ENCODE results near the gene SLC16A7. TPM values are rescaled to one million over a fixed set of nuclear protein-coding genes. Genes with fewer than 3 reads are reported as not detected.

The SLC16A7 gene
- total RNA-seq, 4 donors from 2014 or later, result 34.7 to 59.4 (median 53.8) TPM

GRCh38 chr12:59632408-59632807 is 36.6 kb downstream of the SLC16A7 start:
- TF ChIP-seq POLR2A (IDR thresholded peaks at IDR 0.05), result no peak
- no peak for TF ChIP-seq POLR2AphosphoS5 (IDR thresholded peaks at IDR 0.05)
- TF ChIP-seq EP300 (IDR thresholded peaks at IDR 0.05), result no peak
- TF ChIP-seq, protein P1, sequence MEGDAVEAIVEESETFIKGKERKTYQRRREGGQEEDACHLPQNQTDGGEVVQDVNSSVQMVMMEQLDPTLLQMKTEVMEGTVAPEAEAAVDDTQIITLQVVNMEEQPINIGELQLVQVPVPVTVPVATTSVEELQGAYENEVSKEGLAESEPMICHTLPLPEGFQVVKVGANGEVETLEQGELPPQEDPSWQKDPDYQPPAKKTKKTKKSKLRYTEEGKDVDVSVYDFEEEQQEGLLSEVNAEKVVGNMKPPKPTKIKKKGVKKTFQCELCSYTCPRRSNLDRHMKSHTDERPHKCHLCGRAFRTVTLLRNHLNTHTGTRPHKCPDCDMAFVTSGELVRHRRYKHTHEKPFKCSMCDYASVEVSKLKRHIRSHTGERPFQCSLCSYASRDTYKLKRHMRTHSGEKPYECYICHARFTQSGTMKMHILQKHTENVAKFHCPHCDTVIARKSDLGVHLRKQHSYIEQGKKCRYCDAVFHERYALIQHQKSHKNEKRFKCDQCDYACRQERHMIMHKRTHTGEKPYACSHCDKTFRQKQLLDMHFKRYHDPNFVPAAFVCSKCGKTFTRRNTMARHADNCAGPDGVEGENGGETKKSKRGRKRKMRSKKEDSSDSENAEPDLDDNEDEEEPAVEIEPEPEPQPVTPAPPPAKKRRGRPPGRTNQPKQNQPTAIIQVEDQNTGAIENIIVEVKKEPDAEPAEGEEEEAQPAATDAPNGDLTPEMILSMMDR (IDR thresholded peaks at IDR 0.05), result no peak
- H3K27me3 ChIP-seq, result no peaks in the 10 kb centered on the region
- WGBS, result 35% methylated on average over 1 of the region's 1 CpG
- peaks cover under 1% of the 10 kb centered on the region for H3K4me1 ChIP-seq
- H3K4me3 ChIP-seq, result no peak overlapping the region
- no peak for DNase-seq (ENCODE audit: low spot score in 2 of 2)
- H3K9me3 ChIP-seq, result no peaks in the 10 kb centered on the region
- H3K36me3 ChIP-seq, result no peaks in the 10 kb centered on the region
- no peak overlapping the region for H3K27ac ChIP-seq

GRCh38 chr12:59634254-59634653 is 38.4 kb downstream of the SLC16A7 start:
- WGBS, result 68% methylated on average over 1 of the region's 1 CpG
- H3K36me3 ChIP-seq, result no peaks in the 10 kb centered on the region
- no peak overlapping the region for H3K4me3 ChIP-seq

GRCh38 chr12:59636945-59637691 is 41.3 kb downstream of the SLC16A7 start:
- no peak for DNase-seq (ENCODE audit: low spot score in 2 of 2)
- H3K9me3 ChIP-seq, result no peaks in the 10 kb centered on the region
- H3K27ac ChIP-seq, result no peak overlapping the region
- H3K27me3 ChIP-seq, result no peaks in the 10 kb centered on the region
- TF ChIP-seq POLR2AphosphoS5 (IDR thresholded peaks at IDR 0.05) (no peak), POLR2A (IDR thresholded peaks at IDR 0.05) (no peak), EP300 (IDR thresholded peaks at IDR 0.05) (no peak)
- TF ChIP-seq, protein P1 (IDR thresholded peaks at IDR 0.05), result no peak
- no peaks in the 10 kb centered on the region for H3K36me3 ChIP-seq
- peaks cover 5% of the 10 kb centered on the region for H3K4me1 ChIP-seq
- 79% methylated on average over 5 of the region's 5 CpGs for WGBS
- H3K4me3 ChIP-seq, result no peak overlapping the region

More at GRCh38 chr12:59634254-59634653, 38.4 kb downstream of the SLC16A7 start:
- H3K27me3 ChIP-seq, result no peaks in the 10 kb centered on the region
- no peak for DNase-seq (ENCODE audit: low spot score in 2 of 2)
- peaks cover 5% of the 10 kb centered on the region for H3K4me1 ChIP-seq
- H3K27ac ChIP-seq, result no peak overlapping the region
- no peak for TF ChIP-seq POLR2A (IDR thresholded peaks at IDR 0.05)
- TF ChIP-seq EP300 (IDR thresholded peaks at IDR 0.05), result no peak
- TF ChIP-seq, protein P1 (IDR thresholded peaks at IDR 0.05), result no peak
- H3K9me3 ChIP-seq, result no peaks in the 10 kb centered on the region

DNA sequence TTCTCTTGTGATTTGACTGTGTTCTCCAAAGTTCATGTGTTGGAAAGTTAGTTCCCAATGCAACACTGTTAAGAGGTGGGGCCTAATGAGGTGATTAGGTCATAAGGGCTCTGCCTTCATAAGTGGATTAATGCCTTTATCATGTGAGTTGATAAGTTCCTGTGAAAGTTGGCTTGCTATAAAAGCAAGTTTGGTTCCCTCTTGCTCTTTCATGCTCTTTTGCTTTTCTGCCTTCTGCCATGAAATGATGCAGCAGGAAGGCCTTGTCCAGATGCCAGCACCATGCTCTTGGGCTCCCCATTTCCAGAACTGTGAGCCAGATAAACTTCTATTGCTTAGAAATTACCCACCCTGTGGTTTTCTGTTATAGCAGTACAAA is 41.9 kb downstream of the SLC16A7 start:
- H3K4me3 ChIP-seq, result no peak overlapping the region
- no peak overlapping the region for H3K27ac ChIP-seq
- no peaks in the 10 kb centered on the region for H3K36me3 ChIP-seq
- H3K4me1 ChIP-seq, result peaks cover 5% of the 10 kb centered on the region
- no peaks in the 10 kb centered on the region for H3K9me3 ChIP-seq
- no peak for DNase-seq (ENCODE audit: low spot score in 2 of 2)
- no peak for TF ChIP-seq POLR2A (IDR thresholded peaks at IDR 0.05)
- TF ChIP-seq POLR2AphosphoS5 (IDR thresholded peaks at IDR 0.05), result no peak
- TF ChIP-seq, protein P1 (IDR thresholded peaks at IDR 0.05), result no peak
- TF ChIP-seq EP300 (IDR thresholded peaks at IDR 0.05), result no peak
- no peaks in the 10 kb centered on the region for H3K27me3 ChIP-seq

DNA sequence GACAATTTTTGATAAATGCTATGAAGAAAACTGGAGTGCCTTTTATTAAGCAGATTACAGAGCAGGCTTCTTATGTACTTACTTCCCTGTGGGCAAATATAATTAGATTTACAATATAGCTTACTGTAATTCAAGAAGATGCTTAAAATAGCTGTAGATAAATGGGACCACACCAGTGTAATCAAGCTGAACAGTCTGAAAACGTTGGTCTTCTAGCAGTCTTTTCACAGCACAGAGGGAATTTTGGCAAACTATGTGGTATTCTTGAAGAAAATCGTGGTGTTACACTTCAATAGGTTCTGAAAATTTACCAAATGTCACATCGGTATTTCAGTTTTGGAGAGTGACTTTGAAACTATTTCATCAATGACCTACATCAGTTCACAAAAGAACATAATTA is 47.7 kb downstream of the SLC16A7 start:
- TF ChIP-seq POLR2AphosphoS5 (IDR thresholded peaks at IDR 0.05) (no peak), POLR2A (IDR thresholded peaks at IDR 0.05) (no peak), EP300 (IDR thresholded peaks at IDR 0.05) (no peak)
- TF ChIP-seq, protein P1 (IDR thresholded peaks at IDR 0.05), result no peak
- H3K4me3 ChIP-seq, result no peak overlapping the region
- 65% methylated on average over 3 of the region's 3 CpGs for whole genome bisulfite sequencing
- no peaks in the 10 kb centered on the region for H3K4me1 ChIP-seq
- no peaks in the 10 kb centered on the region for H3K27me3 ChIP-seq
- H3K27ac ChIP-seq, result no peak overlapping the region
- DNase-seq (ENCODE audit: low spot score in 2 of 2), result no peak
- no peaks in the 10 kb centered on the region for H3K9me3 ChIP-seq
- H3K36me3 ChIP-seq, result no peaks in the 10 kb centered on the region
